Right cardiac atrium (tissue), 5 donors: Measurements from ENCODE around the gene ZNF248. TPM values are rescaled to one million over a fixed set of nuclear protein-coding genes. Genes with fewer than 3 reads are reported as not detected.

Experiments
- ATAC-seq, 2 donors: fragments of 200-7000 bp; cut with Tn5 transposase; one replicate each; pipeline versions ENCODE4 v1.8.0 to v1.9.1; 2020; ENCODE audit warnings: moderate library complexity in 2 of 2, mild to moderate bottlenecking in 1 of 2
- DNase-seq, 3 donors: peaks; one replicate each; pipeline ENCODE4 v3.0.0-alpha.2; 2020
- H3K27ac ChIP-seq: one replicate; pipeline ENCODE4 v1.5.1; 2013; ENCODE audit warnings: mild to moderate bottlenecking, low read length, control low read depth, moderate library complexity
- H3K27me3 ChIP-seq: one replicate; pipeline ENCODE4 v1.6.1; 2013; ENCODE audit not compliant: control insufficient read depth, insufficient read depth
- H3K4me1 ChIP-seq: one replicate; pipeline ENCODE4 v1.6.1; 2013; ENCODE audit warnings: low read length; ENCODE audit not compliant: control insufficient read depth, insufficient read depth
- H3K4me3 ChIP-seq: one replicate; pipeline ENCODE4 v1.5.1; 2013; ENCODE audit warnings: low read length, control low read depth
- H3K9me3 ChIP-seq: one replicate; pipeline ENCODE4 v1.6.1; 2013; ENCODE audit warnings: low read length; ENCODE audit not compliant: control insufficient read depth
- WGBS: extraction: QIAGEN DNeasy Blood & Tissue Kit; methylation state at CpG from one replicate; pipeline ENCODE4 v1.1.7; 2013; 5-methylcytosine and 5-hydroxymethylcytosine counted together
- intact Hi-C, 4 donors: fragments of 100-400 bp; cut with DNase I; formaldehyde crosslinking; loops; one replicate each; pipeline versions ENCODE4 v1.11.0 to v1.14.0; 2022 to 2023
- long read RNA-seq, 4 donors: library from polyadenylated mRNA; unstranded; transcript quantifications; one replicate each; pipeline ENCODE4 v2.0.0, GENCODE V29; 2020 to 2021
- polyA plus RNA-seq: library from polyadenylated mRNA; stranded (reverse); fragments of 200-250 nt; gene quantifications from one replicate; pipeline ENCODE4 v1.2.3, GENCODE V29; 2013
- total RNA-seq, 4 donors: library from RNA; stranded (reverse); fragmentation: NEBNext Ultra II Directional; extraction: Animal tissue kit (Norgen Biotek cat#: 25700); gene quantifications; one replicate each; pipeline ENCODE4 v1.2.1, GENCODE V29; 2021
- donor health status: healthy with polysubstance abuse.
- donor health status: DM: no; HTN: yes; CAD: no.
- donor health status: DM: no; HTN: no; CAD: no.
- donor health status: DM: no; HTN: yes; CAD: no; lungs with severe emphysema.
- donor health status: DM: yes; HTN: yes; CAD: no.

ZNF248 gene
- 10 to 100 TPM; 11.1 to 18.4 (median 14.6) TPM for total RNA-seq
- 5.8 TPM for polyA plus RNA-seq
- long read RNA-seq, donor 1, full-length matches to known transcripts = 14 of 31 reads
- long read RNA-seq, donor 1, partial matches to known transcripts = 4 of 31 reads
- long read RNA-seq, donor 1, other reads (novel, unspliced or antisense) = 13 of 31 reads
- long read RNA-seq, donor 2, full-length matches to known transcripts = 15 of 22 reads
- long read RNA-seq, donor 2, partial matches to known transcripts = 3 of 22 reads
- long read RNA-seq, donor 2, other reads (novel, unspliced or antisense) = 4 of 22 reads
- long read RNA-seq, donor 3, full-length matches to known transcripts = 32 of 73 reads
- long read RNA-seq, donor 3, partial matches to known transcripts = 26 of 73 reads
- long read RNA-seq, donor 3, other reads (novel, unspliced or antisense) = 15 of 73 reads
- long read RNA-seq, donor 4, full-length matches to known transcripts = 10 of 19 reads
- long read RNA-seq, donor 4, partial matches to known transcripts = 3 of 19 reads
- long read RNA-seq, donor 4, other reads (novel, unspliced or antisense) = 6 of 19 reads

DNA sequence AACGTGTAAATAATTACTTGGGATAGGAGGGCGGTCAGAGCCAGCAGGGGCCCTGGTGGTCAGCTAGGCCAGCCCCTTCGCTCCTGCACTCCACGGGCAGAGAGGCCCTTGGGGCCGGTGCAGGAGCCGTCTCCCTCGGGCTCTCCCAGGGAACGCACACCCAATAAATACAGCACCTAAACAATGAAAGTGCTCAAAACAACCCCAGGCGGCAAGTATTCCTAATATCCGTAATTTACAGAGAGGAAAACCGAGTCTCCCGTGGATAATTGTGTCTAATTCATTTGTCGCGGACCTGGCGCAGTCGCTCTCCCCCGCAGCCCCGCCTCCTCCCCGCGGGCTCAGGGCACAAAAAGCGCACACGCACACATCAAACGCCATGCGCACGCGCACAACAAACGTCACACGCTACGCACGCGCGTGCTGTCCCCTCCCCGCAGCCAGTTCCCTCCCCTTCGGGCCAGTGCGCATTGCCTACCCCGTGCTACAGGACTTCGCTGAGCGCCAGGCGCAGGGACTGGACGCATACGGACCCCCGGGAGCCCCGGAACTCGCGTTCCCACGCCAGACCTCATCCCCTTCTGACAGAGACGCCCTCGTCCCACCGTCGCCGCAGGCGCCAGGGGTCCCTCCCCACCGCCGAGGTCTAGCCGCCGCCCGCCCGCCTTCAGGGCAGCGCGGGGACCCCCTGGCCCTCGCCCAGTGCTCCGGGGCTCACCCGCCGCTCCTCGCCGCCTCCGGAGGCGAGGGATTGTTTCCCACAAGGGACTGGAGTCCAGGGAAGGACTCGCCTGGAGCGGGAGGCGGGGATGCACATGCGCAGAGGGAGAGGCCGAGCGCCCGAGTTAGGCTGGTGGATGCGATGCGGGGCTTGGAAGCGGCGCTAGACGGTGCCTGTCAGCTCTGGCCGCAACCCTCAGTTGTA, at the start of gene ZNF248:
TSS of gene ZNF248 (minus strand) at position 324 of the 925 bp plus-strand sequence. CDS start 1,300 bp downstream, outside the sequence.
- intact Hi-C loops = loop anchor here in 1 of 4 donors (10.0 kb wide), 1 partner anchor 117 kb away; the partner anchor contains the start of gene ZNF25
- DNase-seq = peak; percentile 97 to 99 (median 99)
- Histone ChIP-seq H3K4me1 (no peaks in the 10 kb centered on the region), H3K27me3 (no peaks in the 10 kb centered on the region), H3K9me3 (no peaks in the 10 kb centered on the region), H3K4me3 (peak within 1 kb of the TSS; percentile 63), H3K27ac (peak within 1 kb of the TSS; percentile 97)
- ATAC-seq = peak; percentile 100
- WGBS = under 1% methylated on average over 81 of the region's 81 CpGs

DNA sequence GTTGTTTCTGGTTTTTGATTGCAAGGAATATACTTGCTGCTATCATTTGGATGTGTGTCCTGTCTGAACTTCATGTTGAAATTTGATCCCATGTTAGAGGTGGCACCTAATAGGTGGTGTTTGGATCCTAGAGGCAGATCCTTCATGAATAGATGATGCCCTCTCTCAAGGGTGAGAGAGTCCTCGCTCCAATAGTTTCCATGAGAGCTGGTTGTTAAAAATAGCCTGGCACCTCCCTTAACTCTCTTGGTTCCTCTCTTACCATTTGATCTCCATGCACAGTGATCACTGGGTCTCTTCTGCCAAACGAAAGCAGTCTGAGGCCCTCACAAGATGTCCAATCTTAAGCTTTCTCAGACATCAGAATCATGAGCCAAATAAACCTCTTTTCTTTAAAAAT, 49.0 kb upstream of the ZNF248 start:
- no peak for DNase-seq
- intact Hi-C loops = no loop called here
- Histone ChIP-seq H3K27ac (no peak overlapping the region), H3K4me3 (no peak overlapping the region), H3K27me3 (no peaks in the 10 kb centered on the region), H3K4me1 (no peaks in the 10 kb centered on the region), H3K9me3 (no peaks in the 10 kb centered on the region)
- 30% methylated on average over 2 of the region's 2 CpGs for WGBS
- no peak for ATAC-seq

DNA sequence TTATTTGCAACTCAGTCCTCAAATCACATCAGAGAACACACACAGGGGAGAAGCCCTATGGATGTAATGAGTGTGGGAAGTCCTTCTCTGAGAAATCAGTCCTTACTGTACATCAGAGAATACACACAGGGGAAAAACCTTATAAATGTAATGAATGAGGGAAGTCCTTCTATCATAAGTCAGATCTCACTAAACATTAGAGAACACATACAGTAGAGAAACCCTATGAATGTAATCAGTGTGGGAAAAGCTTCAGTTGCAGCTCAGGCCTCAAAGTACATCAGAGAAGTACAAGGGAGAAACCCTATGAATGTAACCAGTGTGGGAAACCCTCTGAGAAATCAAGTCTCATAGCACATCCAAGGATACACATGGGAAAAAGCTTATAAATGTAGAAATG, 39.0 kb upstream of the ZNF248 start:
- Histone ChIP-seq H3K4me3 (no peak overlapping the region), H3K4me1 (no peaks in the 10 kb centered on the region), H3K27me3 (no peaks in the 10 kb centered on the region), H3K9me3 (no peaks in the 10 kb centered on the region), H3K27ac (no peak overlapping the region)
- ATAC-seq = no peak
- intact Hi-C loops = no loop called here
- DNase-seq = no peak

- WGBS = 66% methylated on average over 3 of the region's 3 CpGs
- intact Hi-C loops = no loop called here
- DNase-seq (no peak), ATAC-seq (no peak)
- H3K9me3 ChIP-seq = peaks cover 1% of the 10 kb centered on the region
- H3K4me1 ChIP-seq = no peaks in the 10 kb centered on the region
- H3K27ac ChIP-seq = no peak overlapping the region
- no peak overlapping the region for H3K4me3 ChIP-seq
- H3K27me3 ChIP-seq = no peaks in the 10 kb centered on the region
These were observed 38.3 kb upstream of the ZNF248 start for GRCh38 chr10:37895674-37896073.

DNA sequence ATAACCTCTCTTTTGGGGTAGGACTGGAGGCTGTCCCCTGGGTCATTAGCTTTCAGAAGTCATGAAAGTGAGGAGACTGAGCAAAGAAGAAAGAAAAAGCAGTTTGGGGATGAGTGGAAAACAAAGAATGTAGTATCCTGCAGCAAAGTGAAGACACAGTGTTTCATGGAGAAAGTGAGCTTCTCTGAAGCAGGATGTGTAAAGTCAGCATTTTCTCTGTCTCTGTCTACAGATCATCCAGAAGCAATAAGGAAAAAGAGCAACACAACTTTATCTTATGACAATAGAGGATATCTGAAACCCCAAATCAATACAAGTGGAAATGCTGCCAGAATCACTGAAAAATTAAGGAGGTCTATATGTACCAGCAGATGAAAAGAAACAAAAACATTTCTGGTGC, 28.4 kb upstream of the ZNF248 start:
- Histone ChIP-seq H3K9me3 (no peaks in the 10 kb centered on the region), H3K4me1 (no peaks in the 10 kb centered on the region), H3K27me3 (no peaks in the 10 kb centered on the region), H3K27ac (no peak overlapping the region), H3K4me3 (no peak overlapping the region)
- ATAC-seq (no peak), DNase-seq (no peak)
- intact Hi-C loops = no loop called here

DNA sequence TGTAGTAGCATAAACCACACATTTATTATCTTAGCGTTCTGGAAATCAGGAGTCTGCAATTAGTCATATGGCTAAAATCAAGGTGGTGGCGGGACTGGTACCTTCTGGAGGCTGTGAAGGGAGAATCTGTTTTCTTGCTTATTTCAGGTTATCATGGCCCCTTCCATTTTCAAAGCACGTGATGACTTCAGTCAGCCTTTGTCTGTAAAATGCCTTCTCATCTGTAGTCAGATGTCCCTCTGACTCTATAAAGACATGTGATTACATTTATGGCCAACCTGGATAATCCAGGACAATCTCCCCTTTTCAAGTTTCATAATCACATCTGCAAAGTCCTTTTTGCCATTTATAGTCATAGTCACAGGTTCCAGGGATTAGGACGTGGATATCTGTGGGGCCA, 15.5 kb upstream of the ZNF248 start:
- H3K27ac ChIP-seq = no peak overlapping the region
- intact Hi-C loops = no loop called here
- no peak overlapping the region for H3K4me3 ChIP-seq
- ATAC-seq = no peak
- no peak for DNase-seq
- H3K9me3 ChIP-seq = no peaks in the 10 kb centered on the region
- no peaks in the 10 kb centered on the region for H3K4me1 ChIP-seq
- no peaks in the 10 kb centered on the region for H3K27me3 ChIP-seq
- WGBS = 77% methylated on average over 4 of the region's 4 CpGs

GRCh38 chr10:37872283-37872682, 14.9 kb upstream of the ZNF248 start:
- Histone ChIP-seq H3K27me3 (no peaks in the 10 kb centered on the region), H3K4me1 (no peaks in the 10 kb centered on the region), H3K27ac (no peak overlapping the region), H3K9me3 (no peaks in the 10 kb centered on the region), H3K4me3 (no peak overlapping the region)
- DNase-seq = no peak
- ATAC-seq = no peak
- intact Hi-C loops = no loop called here
- 81% methylated on average over 5 of the region's 5 CpGs for WGBS

- H3K27ac ChIP-seq = no peak overlapping the region
- H3K4me1 ChIP-seq = no peaks in the 10 kb centered on the region
- H3K27me3 ChIP-seq = no peaks in the 10 kb centered on the region
- intact Hi-C loops = no loop called here
- DNase-seq = no peak
- WGBS = 69% methylated on average over 7 of the region's 7 CpGs
- ATAC-seq = no peak
- no peaks in the 10 kb centered on the region for H3K9me3 ChIP-seq
- no peak overlapping the region for H3K4me3 ChIP-seq
These were observed 14.3 kb upstream of the ZNF248 start for GRCh38 chr10:37871568-37872251.

DNA sequence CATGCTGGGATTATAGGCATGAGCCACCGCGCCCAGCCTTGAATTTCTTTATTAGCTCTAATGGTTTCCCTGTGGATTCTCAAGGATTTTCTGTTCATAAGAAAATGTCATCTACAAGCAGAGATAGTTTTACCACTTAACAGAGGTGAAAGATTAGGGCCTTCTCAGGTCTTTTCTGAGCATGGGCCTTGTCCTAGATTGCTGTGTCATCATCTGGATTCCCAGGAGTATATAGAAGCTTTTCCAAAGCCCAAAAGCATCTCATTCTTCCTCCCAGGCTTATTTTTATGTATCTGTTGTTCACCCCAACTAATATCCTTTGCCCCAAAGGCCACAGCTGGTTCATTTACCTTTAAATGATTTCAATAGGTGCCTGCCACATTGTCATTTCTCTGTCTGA, 13.7 kb upstream of the ZNF248 start:
- H3K4me3 ChIP-seq = no peak overlapping the region
- ATAC-seq (no peak), DNase-seq (no peak)
- H3K4me1 ChIP-seq = no peaks in the 10 kb centered on the region
- no peaks in the 10 kb centered on the region for H3K9me3 ChIP-seq
- no peaks in the 10 kb centered on the region for H3K27me3 ChIP-seq
- no peak overlapping the region for H3K27ac ChIP-seq
- intact Hi-C loops = no loop called here
- WGBS = 41% methylated on average over 2 of the region's 2 CpGs

DNA sequence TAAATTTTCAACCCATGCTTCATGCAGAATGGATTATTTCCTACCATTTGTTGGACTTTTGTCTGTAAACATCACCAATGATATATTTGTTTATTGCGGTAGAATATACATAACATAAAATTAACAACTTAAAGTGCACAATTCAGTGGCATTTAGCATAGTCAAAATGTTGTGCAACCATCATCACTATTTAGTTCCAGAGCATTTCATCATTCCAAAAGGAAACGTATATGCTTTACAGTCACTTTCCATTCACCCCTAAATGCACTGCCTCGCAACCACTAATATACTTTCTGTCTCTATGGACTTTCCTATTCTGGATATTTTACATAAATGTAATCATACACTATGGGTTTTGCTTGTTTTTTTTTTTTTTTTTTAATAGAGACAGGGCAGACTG, 11.4 kb upstream of the ZNF248 start:
- H3K4me1 ChIP-seq = no peaks in the 10 kb centered on the region
- ATAC-seq (no peak), DNase-seq (no peak)
- intact Hi-C loops = no loop called here
- no peaks in the 10 kb centered on the region for H3K27me3 ChIP-seq
- no peak overlapping the region for H3K27ac ChIP-seq
- no peak overlapping the region for H3K4me3 ChIP-seq
- no peaks in the 10 kb centered on the region for H3K9me3 ChIP-seq
- 90% methylated on average over 3 of the region's 3 CpGs for WGBS
